H1 (cell line): ENCODE data around the gene CCR9. TPM values are rescaled to one million over a fixed set of nuclear protein-coding genes. Genes with fewer than 3 reads are reported as not detected.

Experiments
- CTCF ChIA-PET: fragments of 300-600 bp; sonication (Branson Sonifier 250); formaldehyde crosslinking; loops from one replicate; lab custom pipeline; 2021; ENCODE audit not compliant: partially characterized antibody; lab: Charles Lee
- POLR2A ChIA-PET: fragments of 300-600 bp; sonication (Branson Sonifier 250); formaldehyde crosslinking; loops from one replicate; lab custom pipeline; 2021; ENCODE audit warnings: inconsistent platforms; ENCODE audit not compliant: partially characterized antibody; lab: Charles Lee
- DNase-seq, 2 experiments: peaks; one replicate each; pipeline versions ENCODE4 v3.0.0 to v3.0.0-alpha.2; 2010 to 2022; ENCODE audit warnings: low spot score in 2 of 2, low read depth in 1 of 2, mixed read lengths in 1 of 2
- FAIRE-seq: peaks from 2 replicates; lab custom pipeline; 2011; peaks lifted over from hg19 to GRCh38; lab: Jason Lieb, UNC
- H2AFZ ChIP-seq: 2 replicates; pipeline ENCODE4 v1.8.1; 2012; ENCODE audit warnings: low read length, inconsistent platforms
- H2AK5ac ChIP-seq: 2 replicates; pipeline ENCODE4 v1.6.1; 2013; ENCODE audit warnings: low read depth, low read length
- H2BK120ac ChIP-seq: replicated peaks from 2 replicates; pipeline ENCODE3; 2013; ENCODE audit warnings: low read depth, low read length, inconsistent platforms
- H2BK12ac ChIP-seq: 2 replicates; pipeline ENCODE4 v1.6.1; 2013; ENCODE audit warnings: low read depth, low read length
- H2BK15ac ChIP-seq: 2 replicates; pipeline ENCODE4 v1.6.1; 2013; ENCODE audit warnings: low read length
- H2BK20ac ChIP-seq: 2 replicates; pipeline ENCODE4 v1.6.1; 2013; ENCODE audit warnings: low read length
- H2BK5ac ChIP-seq: 2 replicates; pipeline ENCODE4 v1.6.1; 2013; ENCODE audit warnings: low read depth, low read length
- H3K14ac ChIP-seq: 2 replicates; pipeline ENCODE4 v1.6.1; 2013; ENCODE audit warnings: inconsistent platforms; ENCODE audit not compliant: insufficient read length
- H3K18ac ChIP-seq: 2 replicates; pipeline ENCODE4 v1.6.1; 2013; ENCODE audit warnings: low read length; ENCODE audit errors: extremely low read depth
- H3K23ac ChIP-seq: 2 replicates; pipeline ENCODE4 v1.6.1; 2013; ENCODE audit warnings: inconsistent platforms; ENCODE audit not compliant: insufficient read length
- H3K23me2 ChIP-seq: 2 replicates; pipeline ENCODE4 v1.6.1; 2013; ENCODE audit warnings: low read depth, low read length
- H3K27ac ChIP-seq: 2 replicates; pipeline ENCODE4 v1.6.1; 2011; ENCODE audit warnings: low read depth, low read length, inconsistent platforms
- H3K27me3 ChIP-seq, 4 experiments: replicated peaks in 1 of 4; 1 replicate in 1 of 4; 2 replicates in 3 of 4; pipeline versions ENCODE4 v1.6.1 to v1.8.1; 2011 to 2013; ENCODE audit warnings: low read length in 3 of 4, mild to moderate bottlenecking in 3 of 4, inconsistent platforms in 2 of 4, mixed read lengths in 2 of 4, moderate library complexity in 1 of 4; ENCODE audit not compliant: control insufficient read depth in 3 of 4, insufficient read depth in 3 of 4; ENCODE audit errors: extremely low read depth in 1 of 4
- H3K36me3 ChIP-seq, 4 experiments: 2 replicates each; pipeline versions ENCODE4 v1.6.1 to v1.8.1; 2011 to 2013; ENCODE audit warnings: mild to moderate bottlenecking in 4 of 4, low read length in 3 of 4, moderate library complexity in 2 of 4, control low read depth in 1 of 4, inconsistent platforms in 1 of 4; ENCODE audit not compliant: insufficient read depth in 4 of 4, control insufficient read depth in 2 of 4
- H3K4ac ChIP-seq: replicated peaks from 2 replicates; pipeline ENCODE3; 2013; ENCODE audit warnings: low read length, low read depth, mixed read lengths, inconsistent platforms; ENCODE audit not compliant: insufficient read length
- H3K4me1 ChIP-seq, 4 experiments: replicated peaks in 1 of 4; 1 replicate in 1 of 4; 2 replicates in 3 of 4; pipeline versions ENCODE4 v1.6.1 to v1.8.1; 2011 to 2013; ENCODE audit warnings: low read length in 3 of 4, inconsistent platforms in 2 of 4, mixed read lengths in 1 of 4; ENCODE audit not compliant: insufficient read depth in 4 of 4, control insufficient read depth in 3 of 4
- H3K4me2 ChIP-seq, 2 experiments: 2 replicates each; pipeline versions ENCODE4 v1.6.1 to v1.8.1; 2011 to 2013; ENCODE audit warnings: low read depth in 2 of 2, low read length in 2 of 2, control low read depth in 1 of 2, inconsistent platforms in 1 of 2, mild to moderate bottlenecking in 1 of 2; ENCODE audit not compliant: insufficient read depth in 1 of 2
- H3K4me3 ChIP-seq, 4 experiments: fragments of 200-600, 300-600 bp in 1 of 4; sonication (generic), shearing (Covaris generic), sonication (Bioruptor Twin) in 1 of 4; 2 replicates each; pipeline versions ENCODE4 v1.5.1 to v1.8.1; 2011 to 2016; ENCODE audit warnings: low read length in 4 of 4, low read depth in 3 of 4, control low read depth in 2 of 4, inconsistent platforms in 2 of 4, mild to moderate bottlenecking in 2 of 4, mixed read lengths in 1 of 4, moderate library complexity in 1 of 4; ENCODE audit not compliant: insufficient read depth in 2 of 4; ENCODE audit errors: extremely low read depth in 1 of 4
- H3K56ac ChIP-seq: replicated peaks from 2 replicates; pipeline ENCODE3; 2013; ENCODE audit warnings: low read depth, mild to moderate bottlenecking, mixed read lengths, low read length, inconsistent platforms; ENCODE audit not compliant: insufficient read length
- H3K79me1 ChIP-seq: 2 replicates; pipeline ENCODE4 v1.6.1; 2013; ENCODE audit warnings: low read depth, low read length, control low read depth
- H3K79me2 ChIP-seq, 2 experiments: 2 replicates each; pipeline versions ENCODE4 v1.6.1 to v1.8.1; 2012 to 2013; ENCODE audit warnings: low read length in 2 of 2, mild to moderate bottlenecking in 2 of 2, inconsistent platforms in 1 of 2; ENCODE audit not compliant: insufficient read depth in 2 of 2, control insufficient read depth in 1 of 2
- H3K9ac ChIP-seq, 4 experiments: replicated peaks in 1 of 4; 1 replicate in 1 of 4; 2 replicates in 3 of 4; pipeline versions ENCODE4 v1.6.1 to v1.8.1; 2011 to 2013; ENCODE audit warnings: low read depth in 3 of 4, low read length in 3 of 4, control low read depth in 2 of 4, mild to moderate bottlenecking in 2 of 4, moderate library complexity in 2 of 4, inconsistent platforms in 1 of 4; ENCODE audit errors: extremely low read depth in 1 of 4
- H3K9me3 ChIP-seq, 2 experiments: 2 replicates each; pipeline versions ENCODE4 v1.6.1 to v1.8.1; 2012 to 2013; ENCODE audit warnings: mild to moderate bottlenecking in 2 of 2, moderate library complexity in 2 of 2, control low read depth in 1 of 2, inconsistent platforms in 1 of 2, low read depth in 1 of 2, low read length in 1 of 2, mixed read lengths in 1 of 2; ENCODE audit not compliant: insufficient read depth in 2 of 2
- H4K20me1 ChIP-seq, 2 experiments: replicated peaks in 1 of 2; 2 replicates each; pipeline versions ENCODE3 to v1.8.1; 2011 to 2013; ENCODE audit warnings: inconsistent platforms in 2 of 2, low read length in 2 of 2, mild to moderate bottlenecking in 1 of 2; ENCODE audit not compliant: insufficient read depth in 2 of 2, control insufficient read depth in 1 of 2
- H4K5ac ChIP-seq: 2 replicates; pipeline ENCODE4 v1.6.1; 2013; ENCODE audit warnings: low read length, low read depth, mixed read lengths, inconsistent platforms; ENCODE audit not compliant: insufficient read length
- H4K8ac ChIP-seq: 2 replicates; pipeline ENCODE4 v1.8.0; 2013; ENCODE audit warnings: mild to moderate bottlenecking, moderate library complexity, low read length, inconsistent platforms; ENCODE audit not compliant: insufficient read depth; ENCODE audit errors: extremely low read depth
- H4K91ac ChIP-seq: replicated peaks from 2 replicates; pipeline ENCODE3; 2013; ENCODE audit warnings: low read length, mixed read lengths, inconsistent platforms; ENCODE audit not compliant: insufficient read length
- CBX8 ChIP-seq: fragments of 300-800, 300-1000 bp; sonication (generic); IDR thresholded peaks from 2 replicates; pipeline ENCODE4 v1.7.1; 2016; ENCODE audit warnings: low read depth, low read length, borderline replicate concordance
- CEBPB ChIP-seq: IDR thresholded peaks from 2 replicates; pipeline ENCODE4 v1.6.1; 2012; ENCODE audit warnings: low read depth, low read length
- CHD2 ChIP-seq: IDR thresholded peaks from 2 replicates; pipeline ENCODE4 v1.6.1; 2012; ENCODE audit warnings: low read length, improper control_type of control experiment
- KDM1A ChIP-seq: fragments of 200-600, 300-600 bp; sonication (generic); IDR thresholded peaks from 2 replicates; pipeline ENCODE4 v1.7.1; 2016; ENCODE audit warnings: mild to moderate bottlenecking, low read length, borderline replicate concordance
- PHF8 ChIP-seq: fragments of 200-600 bp; sonication (generic); conservative IDR thresholded peaks from 2 replicates; pipeline ENCODE4 v1.7.1; 2012; ENCODE audit warnings: low read depth, mild to moderate bottlenecking, inconsistent platforms, low read length, moderate library complexity
- RBBP5 ChIP-seq: IDR thresholded peaks from 2 replicates; pipeline ENCODE4 v1.7.1; 2012; ENCODE audit warnings: low read depth, mild to moderate bottlenecking, inconsistent platforms, low read length, moderate library complexity, borderline replicate concordance
- SAP30 ChIP-seq: fragments of 300-600 bp; sonication (generic); IDR thresholded peaks from 2 replicates; pipeline ENCODE4 v1.7.1; 2012; ENCODE audit warnings: low read length, moderate library complexity, mild to moderate bottlenecking, inconsistent platforms; ENCODE audit not compliant: insufficient read depth, insufficient replicate concordance
- SIRT6 ChIP-seq: IDR thresholded peaks from one replicate; pipeline ENCODE4 v1.7.1; 2012; ENCODE audit warnings: low read length, inconsistent platforms
- SIX5 ChIP-seq: IDR thresholded peaks from 2 replicates; pipeline ENCODE4 v1.6.1; 2011; ENCODE audit warnings: mild to moderate bottlenecking, low read depth, low read length
- SRF ChIP-seq: IDR thresholded peaks from 2 replicates; pipeline ENCODE4 v1.6.1; 2011; ENCODE audit warnings: mild to moderate bottlenecking, low read depth, low read length, moderate library complexity
- SUZ12 ChIP-seq: fragments of 200-600 bp; sonication (generic); IDR thresholded peaks from 2 replicates; pipeline ENCODE4 v1.6.1; 2012; ENCODE audit warnings: mild to moderate bottlenecking, inconsistent platforms, low read length, moderate library complexity, mixed read lengths
- TBP ChIP-seq: IDR thresholded peaks from 2 replicates; pipeline ENCODE4 v1.6.1; 2011; ENCODE audit warnings: low read depth, low read length, improper control_type of control experiment
- ZNF274 ChIP-seq: IDR thresholded peaks from 2 replicates; pipeline ENCODE4 v1.7.0; 2012; ENCODE audit warnings: low read length, borderline replicate concordance; ENCODE audit errors: extremely low read depth
- WGBS, 2 experiments: shearing (Covaris generic) in 1 of 2; methylation state at CpG; one replicate each; pipeline versions ENCODE4 v1.1.6 to v1.1.7; 2013 to 2015; ENCODE audit warnings: low lambda C conversion rate in 2 of 2, mixed read lengths in 2 of 2, inconsistent platforms in 1 of 2, low coverage in 1 of 2, missing lambda C conversion rate in 1 of 2; ENCODE audit not compliant: insufficient replicate concordance in 2 of 2, insufficient coverage in 1 of 2, insufficient read length in 1 of 2; ENCODE audit errors: extremely low coverage in 1 of 2, missing lambda C conversion rate in 1 of 2; 5-methylcytosine and 5-hydroxymethylcytosine counted together
- polyA plus RNA-seq, 7 experiments: library from polyadenylated mRNA; depleted of rRNA in 3 of 7; stranded (reverse) in 5 of 7; unstranded in 2 of 7; fragments of >200 nt in 5 of 7; fragments of 200-250 nt in 2 of 7; gene quantifications; 1 replicate in 5 of 7; 2 replicates in 1 of 7; 4 replicates in 1 of 7; pipeline versions ENCODE4 v1.2.1 to v1.2.3, GENCODE V29; 2011 to 2013; ENCODE audit warnings: missing spikeins in 2 of 7, mixed read lengths in 2 of 7
- total RNA-seq: library from RNA; stranded (reverse); fragmentation: NEBNext Ultra II Directional; extraction: Animal tissue kit (Norgen Biotek cat#: 25700); gene quantifications from 2 replicates; pipeline ENCODE4 v1.2.1, GENCODE V29; 2021

Gene CCR9
- total and polyA plus RNA-seq, 2 of the 8 experiments (the other 6 are each of a cell fraction or from before 2014, with no cell fraction given), result not detected

DNA sequence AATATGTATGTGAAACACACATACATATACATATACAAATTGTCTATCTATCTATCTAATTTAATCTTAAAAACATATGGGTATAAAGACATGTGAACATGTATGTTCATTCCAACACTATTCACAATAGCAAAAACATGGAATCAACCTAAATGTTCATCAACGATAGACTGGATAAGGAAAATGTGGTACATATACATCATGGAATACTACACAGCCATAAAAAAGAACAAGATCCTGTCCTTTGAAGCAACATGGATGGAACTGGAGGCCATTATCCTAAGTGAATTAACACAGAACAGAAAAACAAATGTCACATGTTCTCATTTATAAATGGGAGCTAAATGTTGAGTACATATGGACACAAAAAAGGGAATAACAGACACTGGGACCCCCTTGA lies 5.8 kb downstream of the CCR9 start:
- H3K4me1 ChIP-seq, result peaks cover 0 to 3% (median 1%) of the 10 kb centered on the region in 4 experiments; a peak in 2 of 7 replicates
- no peaks in the 10 kb centered on the region for H4K20me1 ChIP-seq
- H3K23ac ChIP-seq, result no peak overlapping the region
- no peak overlapping the region for H3K9ac ChIP-seq
- no peaks in the 10 kb centered on the region for H3K9me3 ChIP-seq
- H3K27me3 ChIP-seq, result no peaks in the 10 kb centered on the region
- H2BK15ac ChIP-seq, result no peak overlapping the region
- no peak overlapping the region for H2BK5ac ChIP-seq
- no peak overlapping the region for H3K4me2 ChIP-seq
- H2AFZ ChIP-seq, result no peak overlapping the region
- H2BK12ac ChIP-seq, result no peak overlapping the region
- H4K5ac ChIP-seq, result no peak overlapping the region
- ChIA-PET CTCF (interaction anchor here (0.6 kb wide), 1 partner anchor 133 kb away, joined by 3 read pairs; no protein-coding TSS in a partner anchor), POLR2A (no interaction called here)
- H3K23me2 ChIP-seq, result no peaks in the 10 kb centered on the region
- H3K79me1 ChIP-seq, result no peaks in the 10 kb centered on the region
- H3K18ac ChIP-seq, result no peak overlapping the region
- no peak overlapping the region for H2BK120ac ChIP-seq
- H3K14ac ChIP-seq, result no peak overlapping the region
- no peak overlapping the region for H3K4me3 ChIP-seq
- no peak overlapping the region for H3K56ac ChIP-seq
- H4K91ac ChIP-seq, result no peak overlapping the region
- no peak for DNase-seq
- H3K36me3 ChIP-seq, result no peaks in the 10 kb centered on the region
- H3K4ac ChIP-seq, result no peak overlapping the region
- H4K8ac ChIP-seq, result no peak overlapping the region
- 79% methylated on average over 1 of the region's 1 CpG; no CpG with 5 or more reads in 1 of the 2 experiments for WGBS, 2 experiments
- no peak overlapping the region for H2BK20ac ChIP-seq
- no peaks in the 10 kb centered on the region for H3K79me2 ChIP-seq
- no peak for FAIRE-seq
- H2AK5ac ChIP-seq, result no peak overlapping the region
- no peak overlapping the region for H3K27ac ChIP-seq
- TF ChIP-seq CBX8 (no peak), KDM1A (no peak), PHF8 (no peak), RBBP5 (no peak), CEBPB (no peak), SAP30 (no peak), TBP (no peak), CHD2 (no peak), SRF (no peak), SIRT6 (no peak), SIX5 (no peak), ZNF274 (no peak), SUZ12 (no peak)
- TF ChIP-seq, all 59 proteins: peak for 0
